ENCODE measurements around the gene UTP4.

DNA sequence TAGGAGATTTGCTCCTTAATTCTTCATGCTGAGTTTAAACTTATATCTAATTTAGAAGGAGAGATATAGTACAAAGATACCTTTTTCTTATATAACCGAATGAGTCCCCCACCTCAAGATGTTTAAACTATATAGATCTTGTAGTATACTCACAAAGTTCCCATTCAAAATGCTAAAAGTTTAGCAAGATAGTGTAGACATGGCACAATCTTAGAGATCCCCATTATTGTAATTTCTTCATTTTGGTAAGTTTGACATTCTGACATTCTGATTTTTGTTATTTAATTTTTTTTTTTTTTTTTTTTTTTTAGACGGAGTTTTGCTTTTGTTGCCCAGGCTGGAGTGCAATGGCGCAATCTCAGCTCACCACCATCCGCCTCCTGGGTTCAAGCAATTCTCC lies 77.3 kb downstream of the UTP4 start:
- no peak for TF ChIP-seq TEAD4 (IDR thresholded peaks at IDR 0.05)
- TF ChIP-seq TCF12 (IDR thresholded peaks at IDR 0.05; ENCODE audit: low read depth) = no peak
- TF ChIP-seq CEBPB (IDR thresholded peaks at IDR 0.05) = no peak
- no peak for TF ChIP-seq FOXM1 (IDR thresholded peaks at IDR 0.05; ENCODE audit: borderline replicate concordance, low read depth)
- TF ChIP-seq, protein P1, sequence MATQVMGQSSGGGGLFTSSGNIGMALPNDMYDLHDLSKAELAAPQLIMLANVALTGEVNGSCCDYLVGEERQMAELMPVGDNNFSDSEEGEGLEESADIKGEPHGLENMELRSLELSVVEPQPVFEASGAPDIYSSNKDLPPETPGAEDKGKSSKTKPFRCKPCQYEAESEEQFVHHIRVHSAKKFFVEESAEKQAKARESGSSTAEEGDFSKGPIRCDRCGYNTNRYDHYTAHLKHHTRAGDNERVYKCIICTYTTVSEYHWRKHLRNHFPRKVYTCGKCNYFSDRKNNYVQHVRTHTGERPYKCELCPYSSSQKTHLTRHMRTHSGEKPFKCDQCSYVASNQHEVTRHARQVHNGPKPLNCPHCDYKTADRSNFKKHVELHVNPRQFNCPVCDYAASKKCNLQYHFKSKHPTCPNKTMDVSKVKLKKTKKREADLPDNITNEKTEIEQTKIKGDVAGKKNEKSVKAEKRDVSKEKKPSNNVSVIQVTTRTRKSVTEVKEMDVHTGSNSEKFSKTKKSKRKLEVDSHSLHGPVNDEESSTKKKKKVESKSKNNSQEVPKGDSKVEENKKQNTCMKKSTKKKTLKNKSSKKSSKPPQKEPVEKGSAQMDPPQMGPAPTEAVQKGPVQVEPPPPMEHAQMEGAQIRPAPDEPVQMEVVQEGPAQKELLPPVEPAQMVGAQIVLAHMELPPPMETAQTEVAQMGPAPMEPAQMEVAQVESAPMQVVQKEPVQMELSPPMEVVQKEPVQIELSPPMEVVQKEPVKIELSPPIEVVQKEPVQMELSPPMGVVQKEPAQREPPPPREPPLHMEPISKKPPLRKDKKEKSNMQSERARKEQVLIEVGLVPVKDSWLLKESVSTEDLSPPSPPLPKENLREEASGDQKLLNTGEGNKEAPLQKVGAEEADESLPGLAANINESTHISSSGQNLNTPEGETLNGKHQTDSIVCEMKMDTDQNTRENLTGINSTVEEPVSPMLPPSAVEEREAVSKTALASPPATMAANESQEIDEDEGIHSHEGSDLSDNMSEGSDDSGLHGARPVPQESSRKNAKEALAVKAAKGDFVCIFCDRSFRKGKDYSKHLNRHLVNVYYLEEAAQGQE (IDR thresholded peaks at IDR 0.05; ENCODE audit: low read depth) = no peak
- no peak for TF ChIP-seq YY1 (IDR thresholded peaks at IDR 0.05; ENCODE audit: low read depth)
